K562 (cell line): Measurements from ENCODE around the gene SLC4A11. TPM values are rescaled to one million over a fixed set of nuclear protein-coding genes. Genes with fewer than 3 reads are reported as not detected.

ENCODE experiments used
- ATAC-seq: fragments of 200-7000 bp; cut with Tn5 transposase; 3 replicates; pipeline ENCODE4 v1.9.1; 2020; ENCODE audit warnings: moderate library complexity
- BruUV-seq: library from RNA; stranded (reverse); fragments of 400-500 nt; replicated peaks from 2 replicates; lab custom pipeline; 2021; lab: Mats Ljungman, UMichigan
- CTCF ChIA-PET: fragments of 300-600 bp; formaldehyde crosslinking; extraction: SDS; loops from one replicate; lab custom pipeline; 2021; ENCODE audit warnings: low intra/inter-chr PET ratio; lab: Yijun Ruan, JAX
- POLR2A ChIA-PET: fragments of 300-600, 350-650 bp; sonication (Branson Sonifier 250); formaldehyde crosslinking; extraction: SDS; loops from one replicate; lab custom pipeline; 2021; ENCODE audit warnings: antibody characterized with exemption, inconsistent platforms; lab: Yijun Ruan, JAX
- DNase-seq, 4 experiments: peaks; one replicate each; pipeline versions ENCODE4 v3.0.0 to v3.0.0-alpha.2; 2011 to 2018; ENCODE audit warnings: low spot score in 3 of 4, mixed read lengths in 3 of 4; ENCODE audit errors: extremely low read depth in 1 of 4
- FAIRE-seq: peaks from 2 replicates; lab custom pipeline; 2011; peaks lifted over from hg19 to GRCh38; lab: Jason Lieb, UNC
- H2AFZ ChIP-seq: 2 replicates; pipeline ENCODE4 v1.6.0; 2011; ENCODE audit warnings: low read depth, low read length, control low read depth, inconsistent platforms
- H3K27ac ChIP-seq: fragments of 200-600 bp; 3 replicates; pipeline ENCODE4 v1.8.0; 2011; ENCODE audit warnings: low read depth, mild to moderate bottlenecking, control low read depth, inconsistent platforms, low read length, moderate library complexity, mixed read lengths; ENCODE audit errors: extremely low read depth
- H3K27me3 ChIP-seq, 2 experiments: fragments of 300-600 bp in 1 of 2; 2 replicates in 1 of 2; 3 replicates in 1 of 2; pipeline versions ENCODE4 v1.6.0 to v1.8.0; 2011; ENCODE audit warnings: inconsistent platforms in 2 of 2, low read length in 2 of 2, mild to moderate bottlenecking in 1 of 2, mixed read lengths in 1 of 2, moderate library complexity in 1 of 2; ENCODE audit not compliant: control insufficient read depth in 2 of 2, insufficient read depth in 2 of 2
- H3K36me3 ChIP-seq: fragments of 300-600 bp; 3 replicates; pipeline ENCODE4 v1.8.0; 2011; ENCODE audit warnings: mild to moderate bottlenecking, low read length, inconsistent platforms; ENCODE audit not compliant: control insufficient read depth, insufficient read depth
- H3K4me1 ChIP-seq, 2 experiments: fragments of 200-600 bp in 1 of 2; replicated peaks in 1 of 2; 2 replicates in 1 of 2; 3 replicates in 1 of 2; pipeline versions ENCODE4 v1.5.1 to v1.8.0; 2011; ENCODE audit warnings: inconsistent platforms in 2 of 2, low read length in 2 of 2, mild to moderate bottlenecking in 1 of 2, mixed read lengths in 1 of 2, moderate library complexity in 1 of 2; ENCODE audit not compliant: control insufficient read depth in 2 of 2, insufficient read depth in 2 of 2
- H3K4me2 ChIP-seq: 2 replicates; pipeline ENCODE4 v1.6.1; 2011; ENCODE audit warnings: low read length, control low read depth, inconsistent platforms, mixed read lengths; ENCODE audit not compliant: insufficient read depth
- H3K4me3 ChIP-seq: fragments of 200-600 bp; sonication (generic), shearing (Covaris generic); 2 replicates; pipeline ENCODE4 v1.5.1; 2016; ENCODE audit warnings: control low read depth, inconsistent platforms
- H3K79me2 ChIP-seq: fragments of 200-600 bp; 3 replicates; pipeline ENCODE4 v1.8.0; 2011; ENCODE audit warnings: low read length, inconsistent platforms; ENCODE audit not compliant: control insufficient read depth, insufficient read depth
- H3K9ac ChIP-seq, 2 experiments: 2 replicates each; pipeline versions ENCODE4 v1.6.0 to v1.6.1; 2011; ENCODE audit warnings: low read depth in 2 of 2, low read length in 2 of 2, control low read depth in 1 of 2, inconsistent platforms in 1 of 2, mild to moderate bottlenecking in 1 of 2, mixed read lengths in 1 of 2; ENCODE audit not compliant: insufficient read depth in 1 of 2
- H3K9me1 ChIP-seq: one replicate; pipeline ENCODE4 v1.6.0; 2011; ENCODE audit warnings: inconsistent platforms, mild to moderate bottlenecking, low read length, moderate library complexity; ENCODE audit not compliant: control insufficient read depth, insufficient read depth
- H3K9me3 ChIP-seq: replicated peaks from 2 replicates; pipeline ENCODE4 v1.5.1; 2011; ENCODE audit warnings: low read depth, low read length, inconsistent platforms; ENCODE audit not compliant: control insufficient read depth, insufficient read depth
- H4K20me1 ChIP-seq: replicated peaks from 2 replicates; pipeline ENCODE4 v1.6.1; 2011; ENCODE audit warnings: low read length, inconsistent platforms, mixed read lengths; ENCODE audit not compliant: control insufficient read depth, insufficient read depth
- FOXP1 ChIP-seq: sonication (generic); formaldehyde crosslinking; IDR thresholded peaks from 2 replicates; pipeline ENCODE4 v1.8.0; 2022; ENCODE audit warnings: mild to moderate bottlenecking, missing genetic modification reagents
- IRF1 ChIP-seq: sonication (generic); formaldehyde crosslinking; IDR thresholded peaks from 2 replicates; pipeline ENCODE4 v1.8.0; 2022; ENCODE audit warnings: missing genetic modification reagents, mild to moderate bottlenecking, borderline replicate concordance
- NBN ChIP-seq: fragments of 450-650 bp; IDR thresholded peaks from 2 replicates; pipeline ENCODE4 v1.6.1; 2016; ENCODE audit warnings: low read depth, mild to moderate bottlenecking
- NCOR1 ChIP-seq: fragments of 450-650 bp; IDR thresholded peaks from 2 replicates; pipeline ENCODE4 v1.6.1; 2016; ENCODE audit warnings: mild to moderate bottlenecking, moderate library complexity
- ZNF212 ChIP-seq: fragments of 450-650 bp; formaldehyde crosslinking; IDR thresholded peaks from 2 replicates; pipeline ENCODE4 v1.4.0; 2020; ENCODE audit warnings: mild to moderate bottlenecking
- ZNF57 ChIP-seq: fragments of 450-650 bp; formaldehyde crosslinking; IDR thresholded peaks from 2 replicates; pipeline ENCODE4 v1.4.0; 2020; ENCODE audit warnings: mild to moderate bottlenecking, moderate library complexity
- WGBS: fragments of 100-300 bp; shearing (Covaris generic); methylation state at CpG from one replicate; pipeline ENCODE4 v1.1.6; 2016; ENCODE audit warnings: low coverage, mixed read lengths; ENCODE audit not compliant: insufficient coverage; ENCODE audit errors: missing lambda C conversion rate; 5-methylcytosine and 5-hydroxymethylcytosine counted together
- in situ Hi-C: fragments of 300-500 bp; cut with MboI; formaldehyde crosslinking; loops from 4 replicates; pipeline ENCODE4 v1.15.0; 2018; ENCODE audit warnings: inconsistent platforms, mixed read lengths
- intact Hi-C: fragments of 100-400 bp; cut with micrococcal nuclease; formaldehyde crosslinking; loops from 2 replicates; pipeline ENCODE4 v1.14.2; 2022
- polyA plus RNA-seq, 8 experiments: library from polyadenylated mRNA; depleted of rRNA in 4 of 8; stranded (reverse) in 5 of 8; unstranded in 3 of 8; fragments of >200 nt; fragmentation: Nextera tagmentation in 2 of 8; fragmentation: Illumina TruSeq in 1 of 8; extraction: Ambion mirVana in 2 of 8; extraction: Trizol in 1 of 8; gene quantifications; 2 replicates each; pipeline versions ENCODE4 v1.2.1 to v1.2.3, GENCODE V29; 2011 to 2014; ENCODE audit warnings: inconsistent platforms in 1 of 8, missing spikeins in 1 of 8
- total RNA-seq, 7 experiments: library from RNA; depleted of rRNA in 6 of 7; stranded (reverse); fragments of >200 nt in 6 of 7; fragmentation: Illumina TruSeq in 2 of 7; extraction: Trizol in 2 of 7; gene quantifications; 2 replicates each; pipeline versions ENCODE4 v1.2.1 to v1.2.3, GENCODE V29; 2011 to 2021; ENCODE audit warnings: low replicate concordance in 1 of 7

Gene SLC4A11
- total and polyA plus RNA-seq, 9 of the 15 experiments (the other 6 are each of a cell fraction or from before 2014, with no cell fraction given), result 0.10 to 2.0 (median 0.20) TPM

GRCh38 chr20:3277686-3278465 lies 38.9 kb upstream of the SLC4A11 start:
- POLR2A ChIA-PET, result interaction anchor here (0.5 kb wide), 1 partner anchor 116 kb away, joined by 3 read pairs; no protein-coding TSS in a partner anchor
- Histone ChIP-seq H2AFZ (no peak overlapping the region), H3K9me3 (no peaks in the 10 kb centered on the region), H3K4me3 (no peak overlapping the region)
- FAIRE-seq, result no peak
- CTCF ChIA-PET, result no interaction called here
- no TSS peak for BruUV-seq
- in situ Hi-C loops, result no loop called here
- no peak for TF ChIP-seq NCOR1
- no peak for TF ChIP-seq ZNF57 (CRISPR knock-in tag)
- TF ChIP-seq IRF1 (CRISPR knock-in tag), result no peak
- TF ChIP-seq ZNF212 (CRISPR knock-in tag), result no peak
- TF ChIP-seq NBN, result no peak
- TF ChIP-seq FOXP1 (CRISPR knock-in tag), result no peak
- TF ChIP-seq, all 486 proteins: peak for 0
- H3K79me2 ChIP-seq, result no peaks in the 10 kb centered on the region
- WGBS, result 68% methylated on average over 7 of the region's 7 CpGs
- peaks cover 3% of the 10 kb centered on the region; the same call in 1 of the 3 replicates for H3K36me3 ChIP-seq
- no peaks in the 10 kb centered on the region for H3K4me1 ChIP-seq
- H3K9ac ChIP-seq, result no peak overlapping the region
- no peak for DNase-seq
- no peak overlapping the region for H3K27ac ChIP-seq
- no peak for ATAC-seq
- no peak overlapping the region for H3K4me2 ChIP-seq
- no peaks in the 10 kb centered on the region for H3K9me1 ChIP-seq
- no peaks in the 10 kb centered on the region for H3K27me3 ChIP-seq
- H4K20me1 ChIP-seq, result no peaks in the 10 kb centered on the region
- intact Hi-C loops, result loop anchor here (2.0 to 10.0 kb wide), 3 partner anchors 59 to 223 kb away; no protein-coding TSS in a partner anchor
